Neural progenitor cell (in vitro differentiated cells): ENCODE results near the gene TACC3. TPM values are rescaled to one million over a fixed set of nuclear protein-coding genes. Genes with fewer than 3 reads are reported as not detected.

Experiments
- DNase-seq: peaks from one replicate; pipeline ENCODE4 v3.0.0-alpha.2; 2016; ENCODE audit warnings: low spot score
- H2AFZ ChIP-seq: fragments of 200-600 bp; sonication (generic); replicated peaks from 2 replicates; pipeline ENCODE4 v1.6.1; 2016; ENCODE audit warnings: antibody characterized with exemption
- H3F3A ChIP-seq: fragments of 200-600 bp; sonication (generic); 2 replicates; pipeline ENCODE4 v1.6.1; 2016; ENCODE audit warnings: antibody characterized with exemption, low read depth
- H3K27ac ChIP-seq: fragments of 200-600 bp; sonication (generic); 2 replicates; pipeline ENCODE4 v1.5.1; 2016; ENCODE audit warnings: mild to moderate bottlenecking
- H3K27me3 ChIP-seq: fragments of 200-600 bp; sonication (generic); 2 replicates; pipeline ENCODE4 v1.6.1; 2016; ENCODE audit warnings: mild to moderate bottlenecking, moderate library complexity
- H3K36me3 ChIP-seq: fragments of 200-600 bp; sonication (generic); 2 replicates; pipeline ENCODE4 v1.5.1; 2016
- H3K4me1 ChIP-seq: fragments of 200-600 bp; sonication (generic); 2 replicates; pipeline ENCODE4 v1.6.1; 2016; ENCODE audit warnings: mixed run types
- H3K4me2 ChIP-seq: fragments of 200-600 bp; sonication (generic); 2 replicates; pipeline ENCODE4 v1.6.1; 2016
- H3K4me3 ChIP-seq: fragments of 200-600 bp; sonication (generic); 2 replicates; pipeline ENCODE4 v1.5.1; 2016
- H3K79me2 ChIP-seq: fragments of 200-600 bp; sonication (generic); 2 replicates; pipeline ENCODE4 v1.6.1; 2016; ENCODE audit warnings: low read depth
- H3K9ac ChIP-seq: fragments of 200-600 bp; sonication (generic); 2 replicates; pipeline ENCODE4 v1.6.1; 2016
- H3K9me3 ChIP-seq: fragments of 200-600 bp; sonication (generic); 2 replicates; pipeline ENCODE4 v1.5.1; 2016; ENCODE audit warnings: low read depth
- H4K20me1 ChIP-seq: fragments of 200-600 bp; sonication (generic); 2 replicates; pipeline ENCODE4 v1.6.1; 2016; ENCODE audit warnings: low read depth
- H3K27ac Mint-ChIP-seq: 3 replicates; pipeline ENCODE4 v1.8.0; 2021; ENCODE audit warnings: mixed read lengths
- H3K27me3 Mint-ChIP-seq: 2 replicates; pipeline ENCODE4 v1.8.0; 2022; ENCODE audit warnings: low read depth, mild to moderate bottlenecking, inconsistent platforms, moderate library complexity, mixed read lengths; ENCODE audit not compliant: insufficient read depth
- H3K36me3 Mint-ChIP-seq: 3 replicates; pipeline ENCODE4 v1.8.0; 2021; ENCODE audit warnings: mixed read lengths
- H3K4me1 Mint-ChIP-seq: 3 replicates; pipeline ENCODE4 v1.8.0; 2021; ENCODE audit warnings: mixed read lengths
- H3K4me3 Mint-ChIP-seq: 3 replicates; pipeline ENCODE4 v1.8.0; 2021; ENCODE audit warnings: mild to moderate bottlenecking, moderate library complexity, mixed read lengths
- H3K9me3 Mint-ChIP-seq: 3 replicates; pipeline ENCODE4 v1.8.0; 2020; ENCODE audit warnings: mixed read lengths
- EZH2 ChIP-seq: fragments of 200-600 bp; sonication (generic); IDR thresholded peaks from 2 replicates; pipeline ENCODE4 v1.6.1; 2017; ENCODE audit warnings: antibody characterized with exemption, mild to moderate bottlenecking, moderate library complexity
- EZH2phosphoT487 ChIP-seq: fragments of 200-600 bp; sonication (generic); IDR thresholded peaks from 2 replicates; pipeline ENCODE4 v1.6.1; 2017; ENCODE audit warnings: antibody characterized with exemption
- total RNA-seq: library from RNA; depleted of rRNA; stranded (reverse); fragments of >200 nt; gene quantifications from 2 replicates; pipeline ENCODE4 v1.2.3, GENCODE V29; 2015; ENCODE audit warnings: low replicate concordance
- TF ChIP-seq, protein P1 (sequence below): fragments of 200-600 bp; sonication (generic); IDR thresholded peaks from 2 replicates; pipeline ENCODE4 v1.5.1; 2017; ENCODE audit warnings: antibody characterized with exemption, mild to moderate bottlenecking

Gene TACC3
- total RNA-seq, 1 donor from 2014 or later = 68.4 TPM

- no peak overlapping the region for H3K4me2 ChIP-seq
- H2AFZ ChIP-seq = no peak overlapping the region
- DNase-seq = no peak
- no peaks in the 10 kb centered on the region for H3K9me3 ChIP-seq
- no peaks in the 10 kb centered on the region for H3K79me2 ChIP-seq
- H3K27ac ChIP-seq = no peak overlapping the region
- H3K36me3 ChIP-seq = no peaks in the 10 kb centered on the region
- H3K4me1 ChIP-seq = peaks cover 3% of the 10 kb centered on the region
- no peak overlapping the region for H3K9ac ChIP-seq
- Mint-ChIP-seq H3K9me3 (no peaks in the 10 kb centered on the region), H3K27ac (no peak overlapping the region), H3K4me1 (peaks cover 3% of the 10 kb centered on the region), H3K4me3 (no peak overlapping the region), H3K27me3 (no peaks in the 10 kb centered on the region), H3K36me3 (no peaks in the 10 kb centered on the region)
- H3K4me3 ChIP-seq = no peak overlapping the region
- TF ChIP-seq EZH2phosphoT487 (no peak), EZH2 (no peak)
- TF ChIP-seq, protein P1, sequence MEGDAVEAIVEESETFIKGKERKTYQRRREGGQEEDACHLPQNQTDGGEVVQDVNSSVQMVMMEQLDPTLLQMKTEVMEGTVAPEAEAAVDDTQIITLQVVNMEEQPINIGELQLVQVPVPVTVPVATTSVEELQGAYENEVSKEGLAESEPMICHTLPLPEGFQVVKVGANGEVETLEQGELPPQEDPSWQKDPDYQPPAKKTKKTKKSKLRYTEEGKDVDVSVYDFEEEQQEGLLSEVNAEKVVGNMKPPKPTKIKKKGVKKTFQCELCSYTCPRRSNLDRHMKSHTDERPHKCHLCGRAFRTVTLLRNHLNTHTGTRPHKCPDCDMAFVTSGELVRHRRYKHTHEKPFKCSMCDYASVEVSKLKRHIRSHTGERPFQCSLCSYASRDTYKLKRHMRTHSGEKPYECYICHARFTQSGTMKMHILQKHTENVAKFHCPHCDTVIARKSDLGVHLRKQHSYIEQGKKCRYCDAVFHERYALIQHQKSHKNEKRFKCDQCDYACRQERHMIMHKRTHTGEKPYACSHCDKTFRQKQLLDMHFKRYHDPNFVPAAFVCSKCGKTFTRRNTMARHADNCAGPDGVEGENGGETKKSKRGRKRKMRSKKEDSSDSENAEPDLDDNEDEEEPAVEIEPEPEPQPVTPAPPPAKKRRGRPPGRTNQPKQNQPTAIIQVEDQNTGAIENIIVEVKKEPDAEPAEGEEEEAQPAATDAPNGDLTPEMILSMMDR = no peak
- peaks cover 1% of the 10 kb centered on the region for H3K27me3 ChIP-seq
- peaks cover 3% of the 10 kb centered on the region for H3F3A ChIP-seq
- no peaks in the 10 kb centered on the region for H4K20me1 ChIP-seq
These were observed 32.0 kb downstream of the TACC3 start for GRCh38 chr4:1753294-1753696.

- Mint-ChIP-seq H3K27me3 (no peaks in the 10 kb centered on the region), H3K4me3 (no peak overlapping the region), H3K4me1 (peaks cover 3% of the 10 kb centered on the region), H3K36me3 (no peaks in the 10 kb centered on the region), H3K27ac (no peak overlapping the region), H3K9me3 (no peaks in the 10 kb centered on the region)
- no peak for DNase-seq
- H4K20me1 ChIP-seq = no peaks in the 10 kb centered on the region
- TF ChIP-seq, protein P1 = no peak
- TF ChIP-seq EZH2 = no peak
- TF ChIP-seq EZH2phosphoT487 = no peak
- H3K27me3 ChIP-seq = no peaks in the 10 kb centered on the region
- H3K79me2 ChIP-seq = no peaks in the 10 kb centered on the region
- peaks cover 5% of the 10 kb centered on the region for H3F3A ChIP-seq
- H3K4me1 ChIP-seq = no peaks in the 10 kb centered on the region
- H3K9me3 ChIP-seq = no peaks in the 10 kb centered on the region
- H3K4me2 ChIP-seq = no peak overlapping the region
- H3K4me3 ChIP-seq = no peak overlapping the region
- H3K27ac ChIP-seq = no peak overlapping the region
- H2AFZ ChIP-seq = no peak overlapping the region
- no peaks in the 10 kb centered on the region for H3K36me3 ChIP-seq
- no peak overlapping the region for H3K9ac ChIP-seq
These were observed 32.5 kb downstream of the TACC3 start for GRCh38 chr4:1753697-1754311.

GRCh38 chr4:1754336-1754735 is 33.0 kb downstream of the TACC3 start:
- H3K4me1 Mint-ChIP-seq = peaks cover 4% of the 10 kb centered on the region
- TF ChIP-seq EZH2 = no peak
- TF ChIP-seq, protein P1 = no peak
- TF ChIP-seq EZH2phosphoT487 = no peak
- no peak overlapping the region for H3K4me2 ChIP-seq
- H3K4me3 ChIP-seq = no peak overlapping the region
- no peaks in the 10 kb centered on the region for H3K79me2 ChIP-seq
- peak overlapping the region; percentile 63 for H3K27ac Mint-ChIP-seq
- peaks cover 3% of the 10 kb centered on the region for H3K4me1 ChIP-seq
- no peak overlapping the region for H3K9ac ChIP-seq
- H3K27me3 Mint-ChIP-seq = no peaks in the 10 kb centered on the region
- H3F3A ChIP-seq = peaks cover 6% of the 10 kb centered on the region
- no peaks in the 10 kb centered on the region for H3K9me3 Mint-ChIP-seq
- H2AFZ ChIP-seq = no peak overlapping the region
- H3K27me3 ChIP-seq = no peaks in the 10 kb centered on the region
- H3K36me3 ChIP-seq = no peaks in the 10 kb centered on the region
- no peak for DNase-seq
- no peaks in the 10 kb centered on the region for H3K36me3 Mint-ChIP-seq
- no peak overlapping the region for H3K27ac ChIP-seq
- no peak overlapping the region for H3K4me3 Mint-ChIP-seq
- no peaks in the 10 kb centered on the region for H4K20me1 ChIP-seq
- no peaks in the 10 kb centered on the region for H3K9me3 ChIP-seq
